HCEC 1CT (cell line): ENCODE data around the gene INAVA.
"Not testable (repeated sequence)": the region's sequence is repeated elsewhere in the genome, so short reads cannot be mapped to it uniquely, and the experiment has no call there.

Source experiments
- DNase-seq: peaks from one replicate; pipeline ENCODE4 v3.0.0-alpha.2; 2017

Gene INAVA

GRCh38 chr1:200921571-200922110 lies 26.9 kb downstream of the INAVA start:
- no peak for DNase-seq

DNA sequence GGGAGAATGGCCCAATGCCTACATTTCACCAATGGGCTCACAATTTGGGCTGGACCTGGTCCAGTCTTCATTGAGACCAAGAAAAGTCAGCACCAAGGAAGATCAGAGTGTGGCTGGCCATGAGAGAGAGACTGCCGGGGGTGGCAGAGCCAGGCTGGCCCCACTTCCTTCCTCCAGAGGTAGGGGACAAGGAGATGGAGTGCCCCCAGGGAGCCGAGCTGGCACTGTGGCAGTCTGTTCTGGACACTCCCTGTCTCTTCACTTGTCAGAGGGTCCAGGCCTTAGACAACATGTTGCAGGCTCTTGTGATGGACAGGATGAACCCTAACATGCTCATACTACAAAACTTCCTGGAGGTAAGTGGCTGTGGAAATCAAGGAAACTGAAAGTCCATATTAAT lies 27.7 kb downstream of the INAVA start:
- no peak for DNase-seq

DNA sequence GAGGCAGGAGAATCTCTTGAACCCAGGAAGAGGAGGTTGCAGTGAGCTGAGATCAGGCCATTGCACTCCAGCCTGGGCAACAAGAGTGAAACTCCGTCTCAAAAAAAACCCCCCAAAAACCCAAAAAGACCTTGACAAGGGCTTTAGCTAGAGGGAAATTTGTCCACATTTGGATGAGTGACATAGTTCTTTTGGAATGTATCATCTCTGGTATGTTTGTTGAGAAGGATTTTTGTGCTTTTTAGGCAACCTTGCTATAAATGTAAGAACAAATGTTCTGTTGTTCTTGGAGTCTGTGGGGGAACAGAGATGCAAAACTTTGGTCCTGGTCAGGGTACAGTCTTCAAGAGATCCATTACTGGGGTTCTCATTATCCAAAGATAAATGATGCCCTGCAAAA lies 28.9 kb downstream of the INAVA start:
- no peak for DNase-seq

GRCh38 chr1:200925831-200926230 lies 31.1 kb downstream of the INAVA start:
- no peak for DNase-seq

GRCh38 chr1:200929530-200930278 lies 35.0 kb downstream of the INAVA start:
- DNase-seq = no peak

DNA sequence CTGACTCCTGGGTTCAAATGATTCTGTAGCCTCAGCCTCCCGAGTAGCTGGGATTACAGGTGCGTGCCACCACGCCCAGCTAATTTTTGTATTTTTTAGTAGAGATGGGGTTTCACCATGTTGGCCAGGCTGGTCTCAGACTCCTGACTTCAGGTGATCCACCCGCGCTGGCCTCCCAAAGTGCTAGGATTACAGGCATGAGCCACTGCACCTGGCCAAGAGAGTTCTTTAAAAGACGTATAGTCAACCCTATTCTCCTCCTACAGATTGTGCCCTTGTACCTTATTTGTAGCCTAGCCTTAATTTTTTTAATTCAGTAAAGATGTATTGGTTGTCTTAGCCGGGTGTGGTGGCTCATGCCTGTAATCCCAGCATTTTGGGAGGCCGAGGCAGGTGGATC lies 35.6 kb downstream of the INAVA start:
- DNase-seq = not testable (repeated sequence)

DNA sequence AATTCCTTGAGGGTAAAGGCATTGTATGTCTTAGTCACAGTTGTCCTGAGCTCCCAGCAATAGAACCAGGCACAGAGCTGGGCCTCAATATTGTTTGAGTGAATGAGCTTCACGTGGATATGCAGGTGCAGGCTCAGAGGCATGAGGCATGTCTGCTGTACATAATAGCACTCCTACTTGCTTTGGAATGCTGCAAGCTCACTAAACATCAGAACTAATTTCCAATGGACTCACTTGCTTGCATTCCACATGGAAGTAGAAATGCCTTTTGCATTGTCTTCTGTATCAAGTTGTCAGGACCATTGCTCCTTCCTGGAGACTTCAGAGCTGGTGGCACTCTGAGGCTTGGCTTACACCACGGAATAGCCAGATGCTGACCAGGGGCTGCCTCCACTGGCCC lies 37.1 kb downstream of the INAVA start:
- DNase-seq = no peak

DNA sequence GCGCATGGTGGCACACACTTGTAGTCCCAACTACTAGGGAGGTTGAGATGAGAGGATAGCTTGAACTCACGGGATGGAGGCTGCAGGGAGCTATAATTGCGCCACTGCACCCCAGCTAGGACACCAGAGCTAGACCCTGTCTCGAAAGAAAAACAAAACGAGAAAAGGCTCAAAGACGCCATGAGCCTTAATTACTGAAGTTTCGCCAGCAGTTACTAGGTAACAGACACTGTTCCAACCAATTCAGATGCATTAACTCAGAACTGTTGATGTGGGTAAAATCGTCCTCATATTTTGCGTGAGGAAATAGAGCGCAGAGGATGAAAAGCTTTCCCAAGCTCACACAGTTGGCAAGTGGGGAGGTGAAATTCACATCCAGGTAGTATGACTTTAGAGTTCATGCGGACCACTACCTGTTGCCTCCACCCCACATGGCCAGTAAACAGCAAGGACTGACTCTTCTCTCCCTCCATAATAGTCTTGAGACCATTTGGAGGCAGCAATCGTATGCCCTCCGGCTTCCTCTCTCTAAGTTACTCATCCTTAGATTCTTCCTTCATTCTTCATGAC lies 40.1 kb downstream of the INAVA start:
- no peak for DNase-seq

- not testable (repeated sequence) for DNase-seq
Observed at GRCh38 chr1:200935286-200935962, 40.7 kb downstream of the INAVA start.

- DNase-seq = no peak
Observed at GRCh38 chr1:200938955-200939354, 44.3 kb downstream of the INAVA start.

- DNase-seq = no peak
Observed at GRCh38 chr1:200945111-200945510, 50.4 kb downstream of the INAVA start.

DNA sequence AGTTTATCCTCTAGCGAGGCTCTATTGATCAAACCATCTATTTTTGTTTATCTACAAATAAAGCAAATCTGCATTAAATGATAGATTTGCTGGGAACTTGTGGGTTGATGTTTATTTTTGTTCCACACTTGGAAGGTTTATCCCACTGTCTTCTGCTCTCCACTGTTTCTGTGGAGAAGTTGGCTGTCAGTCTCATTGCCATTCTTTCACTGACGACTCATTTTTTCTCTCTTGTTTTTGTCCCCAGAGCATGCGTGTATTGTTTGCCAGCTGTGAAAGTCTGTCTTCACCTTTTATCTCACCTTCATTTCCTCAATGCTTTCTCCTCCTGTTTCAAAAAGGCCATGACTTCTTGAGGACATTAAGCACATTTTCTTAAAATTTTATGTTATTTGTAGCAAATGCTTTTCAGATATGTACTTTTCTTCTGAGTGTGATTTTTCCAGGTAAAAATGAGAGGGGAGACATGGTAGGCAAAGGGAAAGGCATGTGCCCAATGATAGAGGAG lies 52.4 kb downstream of the INAVA start:
- DNase-seq = no peak

GRCh38 chr1:200949626-200950025 lies 54.9 kb downstream of the INAVA start:
- DNase-seq = no peak

- DNase-seq = no peak
Observed at GRCh38 chr1:200951016-200951415, 56.3 kb downstream of the INAVA start.

GRCh38 chr1:200954434-200954833 lies 59.7 kb downstream of the INAVA start:
- no peak for DNase-seq

DNA sequence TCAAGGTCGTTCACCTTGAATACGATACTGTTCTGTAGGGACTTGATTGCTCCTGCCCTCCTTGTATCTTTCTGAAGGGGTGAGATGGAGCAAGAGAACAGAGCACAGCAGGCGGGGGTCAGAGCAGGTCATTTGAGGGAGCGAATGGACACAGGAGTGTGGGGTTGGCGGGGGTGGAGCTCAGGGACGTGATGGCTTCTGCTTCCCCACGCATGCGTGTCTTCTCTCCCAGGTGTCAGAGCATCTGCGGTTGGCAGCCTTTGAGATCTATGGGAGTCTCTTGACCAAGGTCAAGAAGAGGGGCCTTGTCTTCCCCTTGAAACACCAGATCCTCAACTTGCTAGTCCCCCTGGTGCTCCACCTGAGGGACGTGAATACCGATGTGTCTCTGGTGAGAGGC lies 63.9 kb downstream of the INAVA start:
- no peak for DNase-seq

GRCh38 chr1:200959411-200959921 lies 64.8 kb downstream of the INAVA start:
- DNase-seq = no peak

DNA sequence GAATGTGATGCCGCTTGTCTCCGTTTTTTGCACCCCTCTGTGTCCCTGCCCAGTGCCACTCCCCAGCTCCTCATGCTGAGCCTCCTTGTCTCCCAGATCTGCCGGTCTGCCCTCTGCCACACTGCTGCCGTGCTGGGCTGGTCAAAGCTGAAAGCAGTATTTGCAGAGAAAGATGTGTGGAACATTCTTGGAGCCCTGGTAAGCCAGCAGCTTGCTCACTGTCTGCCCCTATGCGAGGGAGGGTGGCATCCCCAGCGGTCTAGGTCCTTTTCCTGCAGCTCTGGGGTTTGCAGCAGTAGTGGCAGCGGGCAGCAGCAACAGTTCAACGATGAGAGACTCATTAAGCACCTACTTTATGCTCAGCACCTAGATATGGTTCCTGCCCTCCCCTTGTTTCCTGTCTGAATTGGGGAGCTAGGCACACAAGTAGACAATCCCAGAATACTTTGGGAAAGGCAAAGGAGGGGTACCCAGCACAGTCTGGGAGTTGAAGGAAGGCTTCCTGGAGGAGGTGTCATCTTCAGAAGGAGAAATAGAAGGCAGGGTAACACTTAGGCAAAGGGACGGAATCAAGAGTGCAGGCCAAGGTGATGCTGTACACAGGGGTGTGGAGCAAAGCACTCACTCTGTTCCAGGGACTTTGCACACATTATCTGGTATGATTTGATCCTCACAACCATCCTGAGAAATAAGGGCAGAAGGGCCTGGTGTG lies 65.7 kb downstream of the INAVA start:
- no peak for DNase-seq

- no peak for DNase-seq
Observed at GRCh38 chr1:200960948-200961340, 66.2 kb downstream of the INAVA start.

DNA sequence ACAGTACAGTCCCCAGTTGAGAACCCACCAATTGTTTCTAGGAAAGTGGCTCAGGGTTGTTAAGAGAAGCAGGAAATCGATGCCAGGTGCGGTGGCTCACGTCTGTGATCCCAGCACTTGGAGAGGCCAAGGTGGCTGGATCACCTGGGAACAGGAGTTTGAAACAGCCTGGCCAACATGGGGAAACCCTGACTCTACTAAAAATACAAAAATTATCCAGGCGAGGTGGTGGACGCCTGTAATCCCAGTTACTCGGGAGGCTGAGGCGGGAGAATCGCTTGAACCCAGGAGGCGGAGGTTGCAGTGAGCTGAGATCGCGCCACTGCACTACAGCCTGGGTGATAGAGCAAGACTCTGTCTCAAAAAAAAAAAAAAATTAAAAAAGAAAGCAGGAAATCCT lies 67.5 kb downstream of the INAVA start:
- DNase-seq = not testable (repeated sequence)

DNA sequence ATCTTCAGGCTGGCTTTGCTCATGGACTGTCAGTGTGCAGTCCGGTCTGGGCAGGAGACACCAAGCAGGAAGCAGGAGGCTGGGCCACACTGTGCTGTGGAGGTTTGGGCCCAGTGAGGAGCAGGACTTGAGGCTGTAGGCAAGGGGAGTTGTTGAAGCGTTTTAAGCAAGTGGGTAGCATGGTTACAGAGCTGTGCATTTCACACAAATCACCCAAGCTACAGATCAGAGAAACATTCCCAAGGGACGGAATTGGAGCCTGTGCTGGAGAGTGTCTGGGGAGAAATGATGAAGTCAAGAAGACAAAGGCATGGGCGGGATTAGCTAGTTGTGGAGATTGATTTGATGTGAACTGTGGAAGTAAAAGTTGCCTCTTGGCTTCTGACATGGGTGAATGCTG lies 67.9 kb downstream of the INAVA start:
- no peak for DNase-seq

- DNase-seq = no peak
Observed at GRCh38 chr1:200963076-200963475, 68.4 kb downstream of the INAVA start.

- DNase-seq = not testable (repeated sequence)
Observed at GRCh38 chr1:200963888-200964287, 69.2 kb downstream of the INAVA start.
